HepG2 (cell line): ENCODE data around the gene FSTL1. TPM values are rescaled to one million over a fixed set of nuclear protein-coding genes. Genes with fewer than 3 reads are reported as not detected.

Source experiments
- ATAC-seq: fragments of 200-7000 bp; cut with Tn5 transposase; 3 replicates; pipeline ENCODE4 v1.9.1; 2020; ENCODE audit warnings: mild to moderate bottlenecking, moderate library complexity
- BruUV-seq: library from RNA; stranded (reverse); fragments of 400-500 nt; replicated peaks from 2 replicates; lab custom pipeline; 2021; lab: Mats Ljungman, UMichigan
- CTCF ChIA-PET: fragments of 300-600 bp; formaldehyde crosslinking; extraction: SDS; loops from one replicate; lab custom pipeline; 2021; ENCODE audit warnings: low total read pairs, inconsistent platforms, low intra/inter-chr PET ratio; lab: Yijun Ruan, JAX
- POLR2A ChIA-PET: fragments of 350-600 bp; sonication (Branson Sonifier 250); formaldehyde crosslinking; loops from one replicate; lab custom pipeline; 2020; ENCODE audit warnings: antibody characterized with exemption, inconsistent platforms; lab: Yijun Ruan, JAX
- DNase-seq: peaks from one replicate; pipeline ENCODE4 v3.0.0-alpha.2; 2015; ENCODE audit warnings: low spot score
- FAIRE-seq: peaks from 3 replicates; lab custom pipeline; 2011; peaks lifted over from hg19 to GRCh38; lab: Jason Lieb, UNC
- H2AFZ ChIP-seq: one replicate; pipeline ENCODE4 v1.6.1; 2011; ENCODE audit warnings: low read length, inconsistent platforms
- H3K27ac ChIP-seq: fragments of 300-600 bp; 3 replicates; pipeline ENCODE4 v1.8.0; 2011; ENCODE audit warnings: mixed run types, mild to moderate bottlenecking, mixed read lengths, low read length, inconsistent platforms; ENCODE audit not compliant: insufficient read depth; ENCODE audit errors: extremely low read length
- H3K27me3 ChIP-seq, 2 experiments: fragments of 200-600 bp in 1 of 2; 2 replicates in 1 of 2; 3 replicates in 1 of 2; pipeline versions ENCODE4 v1.6.0 to v1.8.0; 2011; ENCODE audit warnings: low read length in 2 of 2, mild to moderate bottlenecking in 2 of 2, moderate library complexity in 2 of 2, inconsistent platforms in 1 of 2; ENCODE audit not compliant: insufficient read depth in 2 of 2, control insufficient read depth in 1 of 2
- H3K36me3 ChIP-seq, 2 experiments: fragments of 200-600 bp in 1 of 2; replicated peaks in 1 of 2; 2 replicates in 1 of 2; 3 replicates in 1 of 2; pipeline versions ENCODE4 v1.5.1 to v1.8.0; 2011; ENCODE audit warnings: low read length in 2 of 2, inconsistent platforms in 1 of 2; ENCODE audit not compliant: insufficient read depth in 2 of 2, control insufficient read depth in 1 of 2
- H3K4me1 ChIP-seq: 2 replicates; pipeline ENCODE4 v1.5.1; 2012; ENCODE audit warnings: low read length, inconsistent platforms; ENCODE audit not compliant: insufficient read depth
- H3K4me2 ChIP-seq: 2 replicates; pipeline ENCODE4 v1.6.0; 2011; ENCODE audit warnings: low read depth, low read length, inconsistent platforms
- H3K4me3 ChIP-seq, 3 experiments: fragments of 200-600 bp in 1 of 3; sonication (generic), shearing (Covaris generic) in 1 of 3; replicated peaks in 1 of 3; 2 replicates each; pipeline ENCODE4 v1.5.1; 2011 to 2016; ENCODE audit warnings: low read length in 3 of 3, inconsistent platforms in 2 of 3, low read depth in 2 of 3, mild to moderate bottlenecking in 2 of 3, control low read depth in 1 of 3, mixed read lengths in 1 of 3; ENCODE audit not compliant: insufficient read depth in 1 of 3
- H3K79me2 ChIP-seq: one replicate; pipeline ENCODE4 v1.6.1; 2011; ENCODE audit warnings: low read length, inconsistent platforms; ENCODE audit not compliant: insufficient read depth
- H3K9ac ChIP-seq: 2 replicates; pipeline ENCODE4 v1.6.0; 2011; ENCODE audit warnings: mild to moderate bottlenecking, low read depth, low read length, inconsistent platforms; ENCODE audit not compliant: insufficient read depth
- H3K9me3 ChIP-seq: 2 replicates; pipeline ENCODE4 v1.5.1; 2012; ENCODE audit warnings: mild to moderate bottlenecking, low read length
- H4K20me1 ChIP-seq: 2 replicates; pipeline ENCODE4 v1.6.0; 2011; ENCODE audit warnings: inconsistent platforms, mild to moderate bottlenecking, low read length, moderate library complexity; ENCODE audit not compliant: insufficient read depth
- ATF7-NPFF ChIP-seq: sonication (generic); formaldehyde crosslinking; IDR thresholded peaks from 2 replicates; pipeline ENCODE4 v1.8.1; 2023; ENCODE audit warnings: mild to moderate bottlenecking, low read depth, missing genetic modification reagents, moderate library complexity
- HOXA3 ChIP-seq: sonication (generic); formaldehyde crosslinking; IDR thresholded peaks from 2 replicates; pipeline ENCODE4 v1.5.0; 2020; ENCODE audit warnings: missing genetic modification reagents
- KDM5A ChIP-seq: fragments of 200-600 bp; sonication (generic); IDR thresholded peaks from 2 replicates; pipeline ENCODE4 v1.7.0; 2018; ENCODE audit warnings: antibody characterized with exemption, mild to moderate bottlenecking, low read length, borderline replicate concordance
- KDM6A ChIP-seq: IDR thresholded peaks from 2 replicates; pipeline ENCODE4 v1.6.1; 2016; ENCODE audit warnings: low read depth
- KLF6 ChIP-seq: IDR thresholded peaks from 2 replicates; pipeline ENCODE4 v1.8.0; 2016; ENCODE audit warnings: missing biosample characterization, missing genetic modification reagents
- MLXIP ChIP-seq: sonication (generic); formaldehyde crosslinking; IDR thresholded peaks from 2 replicates; pipeline ENCODE4 v1.9.0; 2021; ENCODE audit warnings: missing genetic modification reagents, borderline replicate concordance
- NFYC ChIP-seq: IDR thresholded peaks from 2 replicates; pipeline ENCODE4 v1.6.1; 2016; ENCODE audit warnings: missing genetic modification reagents, missing compliant biosample characterization
- PHF8 ChIP-seq: sonication (generic); formaldehyde crosslinking; IDR thresholded peaks from 2 replicates; pipeline ENCODE4 v1.5.0; 2020; ENCODE audit warnings: missing genetic modification reagents
- PREB ChIP-seq: sonication (generic); formaldehyde crosslinking; IDR thresholded peaks from 2 replicates; pipeline ENCODE4 v1.4.0; 2020; ENCODE audit warnings: missing genetic modification reagents
- SALL1 ChIP-seq: sonication (generic); formaldehyde crosslinking; IDR thresholded peaks from 2 replicates; pipeline ENCODE4 v1.8.0; 2022; ENCODE audit warnings: mild to moderate bottlenecking, missing genetic modification reagents
- SMAD9 ChIP-seq: sonication (generic); formaldehyde crosslinking; IDR thresholded peaks from 2 replicates; pipeline ENCODE4 v1.5.1; 2020; ENCODE audit warnings: mild to moderate bottlenecking, missing genetic modification reagents
- ZNF17 ChIP-seq: sonication (generic); formaldehyde crosslinking; IDR thresholded peaks from 2 replicates; pipeline ENCODE4 v1.5.0; 2020; ENCODE audit warnings: mild to moderate bottlenecking, missing genetic modification reagents
- ZNF451 ChIP-seq: sonication (generic); formaldehyde crosslinking; IDR thresholded peaks from 2 replicates; pipeline ENCODE4 v1.5.0; 2020; ENCODE audit warnings: mild to moderate bottlenecking, missing genetic modification reagents
- ZNF530 ChIP-seq: sonication (generic); formaldehyde crosslinking; IDR thresholded peaks from 2 replicates; pipeline ENCODE4 v1.5.0; 2020; ENCODE audit warnings: low read depth, mild to moderate bottlenecking, missing genetic modification reagents
- WGBS: methylation state at CpG from one replicate; pipeline ENCODE4 v1.1.6; 2017; ENCODE audit warnings: low lambda C conversion rate; 5-methylcytosine and 5-hydroxymethylcytosine counted together
- in situ Hi-C: cut with HindIII; loops from 2 replicates; pipeline ENCODE4 v1.10.0; 2017; ENCODE audit warnings: low pct_unique_long_range_greater_than_20kb; ENCODE audit not compliant: extremely low pct_ligation_motif_present
- intact Hi-C: fragments of 100-400 bp; cut with micrococcal nuclease; formaldehyde crosslinking; loops from one replicate; pipeline ENCODE4 v1.10.0; 2022; ENCODE audit not compliant: unreplicated experiment
- polyA plus RNA-seq, 8 experiments: library from polyadenylated mRNA; depleted of rRNA in 3 of 8; stranded (reverse) in 7 of 8; unstranded in 1 of 8; fragments of >200 nt; fragmentation: Illumina TruSeq in 4 of 8; extraction: Trizol in 4 of 8; gene quantifications; 2 replicates each; pipeline versions ENCODE4 v1.2.1 to v1.2.3, GENCODE V29; 2011 to 2016; ENCODE audit warnings: low read depth in 4 of 8, missing spikeins in 1 of 8, mixed read lengths in 1 of 8; ENCODE audit not compliant: insufficient read depth in 1 of 8
- total RNA-seq, 5 experiments: library from RNA; depleted of rRNA; stranded (reverse); fragments of >200 nt; fragmentation: Illumina TruSeq; extraction: Trizol; gene quantifications; 2 replicates each; pipeline ENCODE4 v1.2.3, GENCODE V29; 2016; ENCODE audit warnings: low read depth in 1 of 5
- TF ChIP-seq, protein P1 (sequence below): sonication (generic); formaldehyde crosslinking; IDR thresholded peaks from 2 replicates; pipeline ENCODE4 v1.4.0; 2020; ENCODE audit warnings: missing genetic modification reagents
- TF ChIP-seq, protein P2 (sequence below): sonication (generic); formaldehyde crosslinking; IDR thresholded peaks from 2 replicates; pipeline ENCODE4 v1.5.0; 2020; ENCODE audit warnings: missing genetic modification reagents

The FSTL1 gene
- total and polyA plus RNA-seq, 2 of the 13 experiments (the other 11 are each of a cell fraction or from before 2014, with no cell fraction given): 0.07 to 0.29 TPM

GRCh38 chr3:120407508-120408287, 43.1 kb downstream of the FSTL1 start:
- ATAC-seq: no peak
- POLR2A ChIA-PET: no interaction called here
- FAIRE-seq: no peak
- CTCF ChIA-PET: no interaction called here
- 6% methylated on average over 2 of the region's 2 CpGs for WGBS
- no peaks in the 10 kb centered on the region; a peak in 1 of 5 replicates for H3K27me3 ChIP-seq
- H3K27ac ChIP-seq: no peak overlapping the region
- no peaks in the 10 kb centered on the region for H3K4me1 ChIP-seq
- DNase-seq: no peak
- no peak overlapping the region for H3K4me3 ChIP-seq
- H3K9me3 ChIP-seq: no peaks in the 10 kb centered on the region
- no TSS peak for BruUV-seq
- H4K20me1 ChIP-seq: no peaks in the 10 kb centered on the region
- no peak overlapping the region for H2AFZ ChIP-seq
- in situ Hi-C loops: no loop called here
- H3K79me2 ChIP-seq: no peaks in the 10 kb centered on the region
- no peak overlapping the region for H3K4me2 ChIP-seq
- intact Hi-C loops: no loop called here
- H3K36me3 ChIP-seq: no peaks in the 10 kb centered on the region
- no peak overlapping the region for H3K9ac ChIP-seq
- TF ChIP-seq ZNF451 (no peak), ZNF17 (CRISPR knock-in tag) (no peak), ATF7-NPFF (CRISPR knock-in tag) (no peak), ZNF530 (CRISPR knock-in tag) (no peak), SMAD9 (CRISPR knock-in tag) (no peak), HOXA3 (CRISPR knock-in tag) (no peak), KDM5A (no peak), KDM6A (CRISPR knock-in tag) (no peak), PREB (no peak), PHF8 (CRISPR knock-in tag) (no peak), KLF6 (no peak), MLXIP (CRISPR knock-in tag) (no peak), NFYC (CRISPR knock-in tag) (no peak), SALL1 (CRISPR knock-in tag) (no peak)
- TF ChIP-seq, protein P1, sequence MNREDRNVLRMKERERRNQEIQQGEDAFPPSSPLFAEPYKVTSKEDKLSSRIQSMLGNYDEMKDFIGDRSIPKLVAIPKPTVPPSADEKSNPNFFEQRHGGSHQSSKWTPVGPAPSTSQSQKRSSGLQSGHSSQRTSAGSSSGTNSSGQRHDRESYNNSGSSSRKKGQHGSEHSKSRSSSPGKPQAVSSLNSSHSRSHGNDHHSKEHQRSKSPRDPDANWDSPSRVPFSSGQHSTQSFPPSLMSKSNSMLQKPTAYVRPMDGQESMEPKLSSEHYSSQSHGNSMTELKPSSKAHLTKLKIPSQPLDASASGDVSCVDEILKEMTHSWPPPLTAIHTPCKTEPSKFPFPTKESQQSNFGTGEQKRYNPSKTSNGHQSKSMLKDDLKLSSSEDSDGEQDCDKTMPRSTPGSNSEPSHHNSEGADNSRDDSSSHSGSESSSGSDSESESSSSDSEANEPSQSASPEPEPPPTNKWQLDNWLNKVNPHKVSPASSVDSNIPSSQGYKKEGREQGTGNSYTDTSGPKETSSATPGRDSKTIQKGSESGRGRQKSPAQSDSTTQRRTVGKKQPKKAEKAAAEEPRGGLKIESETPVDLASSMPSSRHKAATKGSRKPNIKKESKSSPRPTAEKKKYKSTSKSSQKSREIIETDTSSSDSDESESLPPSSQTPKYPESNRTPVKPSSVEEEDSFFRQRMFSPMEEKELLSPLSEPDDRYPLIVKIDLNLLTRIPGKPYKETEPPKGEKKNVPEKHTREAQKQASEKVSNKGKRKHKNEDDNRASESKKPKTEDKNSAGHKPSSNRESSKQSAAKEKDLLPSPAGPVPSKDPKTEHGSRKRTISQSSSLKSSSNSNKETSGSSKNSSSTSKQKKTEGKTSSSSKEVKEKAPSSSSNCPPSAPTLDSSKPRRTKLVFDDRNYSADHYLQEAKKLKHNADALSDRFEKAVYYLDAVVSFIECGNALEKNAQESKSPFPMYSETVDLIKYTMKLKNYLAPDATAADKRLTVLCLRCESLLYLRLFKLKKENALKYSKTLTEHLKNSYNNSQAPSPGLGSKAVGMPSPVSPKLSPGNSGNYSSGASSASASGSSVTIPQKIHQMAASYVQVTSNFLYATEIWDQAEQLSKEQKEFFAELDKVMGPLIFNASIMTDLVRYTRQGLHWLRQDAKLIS: no peak
- TF ChIP-seq, protein P2, sequence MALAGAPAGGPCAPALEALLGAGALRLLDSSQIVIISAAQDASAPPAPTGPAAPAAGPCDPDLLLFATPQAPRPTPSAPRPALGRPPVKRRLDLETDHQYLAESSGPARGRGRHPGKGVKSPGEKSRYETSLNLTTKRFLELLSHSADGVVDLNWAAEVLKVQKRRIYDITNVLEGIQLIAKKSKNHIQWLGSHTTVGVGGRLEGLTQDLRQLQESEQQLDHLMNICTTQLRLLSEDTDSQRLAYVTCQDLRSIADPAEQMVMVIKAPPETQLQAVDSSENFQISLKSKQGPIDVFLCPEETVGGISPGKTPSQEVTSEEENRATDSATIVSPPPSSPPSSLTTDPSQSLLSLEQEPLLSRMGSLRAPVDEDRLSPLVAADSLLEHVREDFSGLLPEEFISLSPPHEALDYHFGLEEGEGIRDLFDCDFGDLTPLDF (CRISPR knock-in tag): no peak
